ENCODE data around the gene AP1S1.
"Not testable (repeated sequence)": the region's sequence is repeated elsewhere in the genome, so short reads cannot be mapped to it uniquely, and the experiment has no call there.

The AP1S1 gene

GRCh38 chr7:101123703-101124068 lies 30.6 kb upstream of the AP1S1 start:
- TF ChIP-seq POLR2A (IDR thresholded peaks at IDR 0.05; ENCODE audit: low read depth, low read length) (no peak), PAX5 (IDR thresholded peaks at IDR 0.05; ENCODE audit: insufficient read depth, low read length, severe bottlenecking) (no peak), TAF1 (IDR thresholded peaks at IDR 0.05; ENCODE audit: low read depth, low read length) (no peak), POU2F2 (IDR thresholded peaks at IDR 0.05; ENCODE audit: low read depth, low read length) (no peak), POLR2AphosphoS5 (IDR thresholded peaks at IDR 0.05; ENCODE audit: low read depth, low read length) (no peak)
- DNase-seq (ENCODE audit: insufficient read length, low spot score), result no peak
- no peak for FAIRE-seq

- DNase-seq (ENCODE audit: insufficient read length, low spot score) (no peak), FAIRE-seq (no peak)
Measured at GRCh38 chr7:101124376-101125056, 29.8 kb upstream of the AP1S1 start.

GRCh38 chr7:101125989-101126650 lies 28.2 kb upstream of the AP1S1 start:
- TF ChIP-seq SPI1 (IDR thresholded peaks at IDR 0.05; ENCODE audit: low read depth, low read length) (peak; percentile 82), POU2F2 (IDR thresholded peaks at IDR 0.05; ENCODE audit: low read depth, low read length) (no peak)
- DNase-seq (ENCODE audit: insufficient read length, low spot score) (no peak), FAIRE-seq (no peak)

More at GRCh38 chr7:101124376-101125056, 29.8 kb upstream of the AP1S1 start:
- TF ChIP-seq POU2F2 (IDR thresholded peaks at IDR 0.05; ENCODE audit: low read depth, low read length) (no peak), POLR2A (IDR thresholded peaks at IDR 0.05; ENCODE audit: low read depth, low read length) (no peak), SPI1 (IDR thresholded peaks at IDR 0.05; ENCODE audit: low read depth, low read length) (no peak), TAF1 (IDR thresholded peaks at IDR 0.05; ENCODE audit: low read depth, low read length) (no peak), POLR2AphosphoS5 (IDR thresholded peaks at IDR 0.05; ENCODE audit: low read depth, low read length) (no peak), PAX5 (IDR thresholded peaks at IDR 0.05; ENCODE audit: insufficient read depth, low read length, severe bottlenecking) (no peak)

- peak; percentile 52 for DNase-seq (ENCODE audit: insufficient read length, low spot score)
- FAIRE-seq, result peak; percentile 63
- no peak for TF ChIP-seq PAX5 (IDR thresholded peaks at IDR 0.05; ENCODE audit: insufficient read depth, low read length, severe bottlenecking)
- TF ChIP-seq TAF1 (IDR thresholded peaks at IDR 0.05; ENCODE audit: low read depth, low read length), result no peak
- no peak for TF ChIP-seq SPI1 (IDR thresholded peaks at IDR 0.05; ENCODE audit: low read depth, low read length)
- 0 out of 2 replicates have a peak, but pooled peaks have one; percentile 26 for TF ChIP-seq POLR2AphosphoS5 (IDR thresholded peaks at IDR 0.05; ENCODE audit: low read depth, low read length)
- 0 out of 2 replicates have a peak, but pooled peaks have one; percentile 36 for TF ChIP-seq POLR2A (IDR thresholded peaks at IDR 0.05; ENCODE audit: low read depth, low read length)
Measured at GRCh38 chr7:101126651-101127459, 27.4 kb upstream of the AP1S1 start, which contains the start of gene SERPINE1. TSS of gene SERPINE1 (plus strand) at chr7:101127104. CDS start at chr7:101128394, 1,290 bp downstream.

GRCh38 chr7:101127460-101128039 lies 26.7 kb upstream of the AP1S1 start:
- DNase-seq (ENCODE audit: insufficient read length, low spot score), result no peak
- no peak for TF ChIP-seq POU2F2 (IDR thresholded peaks at IDR 0.05; ENCODE audit: low read depth, low read length)
- TF ChIP-seq TAF1 (IDR thresholded peaks at IDR 0.05; ENCODE audit: low read depth, low read length), result no peak
- TF ChIP-seq POLR2A (IDR thresholded peaks at IDR 0.05; ENCODE audit: low read depth, low read length), result no peak
- TF ChIP-seq POLR2AphosphoS5 (IDR thresholded peaks at IDR 0.05; ENCODE audit: low read depth, low read length), result no peak
- FAIRE-seq, result no peak

GRCh38 chr7:101128040-101128834 lies 26.0 kb upstream of the AP1S1 start:
- FAIRE-seq (no peak), DNase-seq (ENCODE audit: insufficient read length, low spot score) (no peak)
- no peak for TF ChIP-seq TAF1 (IDR thresholded peaks at IDR 0.05; ENCODE audit: low read depth, low read length)
- TF ChIP-seq PAX5 (IDR thresholded peaks at IDR 0.05; ENCODE audit: insufficient read depth, low read length, severe bottlenecking), result no peak
- TF ChIP-seq POLR2AphosphoS5 (IDR thresholded peaks at IDR 0.05; ENCODE audit: low read depth, low read length), result no peak
- no peak for TF ChIP-seq SPI1 (IDR thresholded peaks at IDR 0.05; ENCODE audit: low read depth, low read length)
- TF ChIP-seq POU2F2 (IDR thresholded peaks at IDR 0.05; ENCODE audit: low read depth, low read length), result no peak
- TF ChIP-seq POLR2A (IDR thresholded peaks at IDR 0.05; ENCODE audit: low read depth, low read length), result no peak

GRCh38 chr7:101129603-101130117 lies 24.6 kb upstream of the AP1S1 start:
- no peak for FAIRE-seq
- TF ChIP-seq POLR2AphosphoS5 (IDR thresholded peaks at IDR 0.05; ENCODE audit: low read depth, low read length) (no peak), POLR2A (IDR thresholded peaks at IDR 0.05; ENCODE audit: low read depth, low read length) (no peak), PAX5 (IDR thresholded peaks at IDR 0.05; ENCODE audit: insufficient read depth, low read length, severe bottlenecking) (no peak), TAF1 (IDR thresholded peaks at IDR 0.05; ENCODE audit: low read depth, low read length) (no peak), POU2F2 (IDR thresholded peaks at IDR 0.05; ENCODE audit: low read depth, low read length) (no peak), SPI1 (IDR thresholded peaks at IDR 0.05; ENCODE audit: low read depth, low read length) (no peak)
- no peak for DNase-seq (ENCODE audit: insufficient read length, low spot score)

- not testable (repeated sequence) for DNase-seq (ENCODE audit: insufficient read length, low spot score); FAIRE-seq
Measured at GRCh38 chr7:101132626-101133600, 21.4 kb upstream of the AP1S1 start.

All from GM12891 (cell line).